GM12878 (cell line): ENCODE results near the gene CEP295NL. TPM values are rescaled to one million over a fixed set of nuclear protein-coding genes. Genes with fewer than 3 reads are reported as not detected.

ENCODE experiments used
- ATAC-seq: fragments of 200-7000 bp; cut with Tn5 transposase; 3 replicates; pipeline ENCODE4 v1.9.1; 2020; ENCODE audit warnings: mild to moderate bottlenecking, moderate library complexity
- BruUV-seq: library from RNA; stranded (reverse); fragments of 400-500 nt; replicated peaks from 2 replicates; lab custom pipeline; 2021; lab: Mats Ljungman, UMichigan
- CTCF ChIA-PET: fragments of 300-600 bp; sonication (Branson Sonifier 250); formaldehyde crosslinking; extraction: SDS; loops from one replicate; lab custom pipeline; 2021; ENCODE audit warnings: inconsistent platforms; lab: Yijun Ruan, JAX
- POLR2A ChIA-PET: fragments of 350-600 bp; formaldehyde crosslinking; extraction: SDS; loops from one replicate; lab custom pipeline; 2021; ENCODE audit warnings: inconsistent platforms; lab: Charles Lee
- RAD21 ChIA-PET: fragments of 300-600 bp; sonication (Branson Sonifier 250); formaldehyde crosslinking; loops from one replicate; lab custom pipeline; 2023; ENCODE audit warnings: antibody characterized with exemption; ENCODE audit not compliant: unreplicated experiment; lab: Charles Lee
- SMC1A ChIA-PET: fragments of 300-600 bp; sonication (Branson Sonifier 250); formaldehyde crosslinking; loops from one replicate; lab custom pipeline; 2023; ENCODE audit not compliant: unreplicated experiment, uncharacterized antibody; lab: Charles Lee
- DNase-seq: peaks from one replicate; pipeline ENCODE4 v3.0.0-alpha.2; 2011; ENCODE audit warnings: low read depth, low spot score
- FAIRE-seq: peaks from 3 replicates; lab custom pipeline; 2011; peaks lifted over from hg19 to GRCh38; lab: Jason Lieb, UNC
- H2AFZ ChIP-seq: 2 replicates; pipeline ENCODE4 v1.6.0; 2011; ENCODE audit warnings: low read depth, low read length, control low read depth; ENCODE audit not compliant: control insufficient read depth
- H3K27ac ChIP-seq: 2 replicates; pipeline ENCODE4 v1.5.1; 2011; ENCODE audit warnings: control low read depth; ENCODE audit not compliant: control insufficient read depth, insufficient read depth
- H3K27me3 ChIP-seq, 2 experiments: replicated peaks in 1 of 2; 2 replicates each; pipeline versions ENCODE4 v1.6.0 to v1.6.1; 2011; ENCODE audit warnings: low read length in 1 of 2; ENCODE audit not compliant: control insufficient read depth in 2 of 2, insufficient read depth in 2 of 2
- H3K36me3 ChIP-seq, 2 experiments: 2 replicates each; pipeline ENCODE4 v1.5.1; 2011; ENCODE audit warnings: low read length in 1 of 2; ENCODE audit not compliant: control insufficient read depth in 2 of 2, insufficient read depth in 2 of 2
- H3K4me1 ChIP-seq: 2 replicates; pipeline ENCODE4 v1.6.1; 2011; ENCODE audit warnings: mild to moderate bottlenecking, low read length, moderate library complexity, mixed read lengths; ENCODE audit not compliant: control insufficient read depth, insufficient read depth
- H3K4me2 ChIP-seq: 2 replicates; pipeline ENCODE4 v1.6.0; 2011; ENCODE audit warnings: control low read depth; ENCODE audit not compliant: control insufficient read depth, insufficient read depth
- H3K4me3 ChIP-seq: fragments of 200-600 bp; sonication (generic); 2 replicates; pipeline ENCODE4 v1.5.1; 2016
- H3K79me2 ChIP-seq: 2 replicates; pipeline ENCODE4 v1.6.0; 2011; ENCODE audit warnings: low read length; ENCODE audit not compliant: control insufficient read depth, insufficient read depth
- H3K9ac ChIP-seq: 2 replicates; pipeline ENCODE4 v1.8.0; 2011; ENCODE audit warnings: low read length, control low read depth, mixed read lengths; ENCODE audit not compliant: control insufficient read depth, insufficient read depth
- H3K9me3 ChIP-seq: replicated peaks from 3 replicates; pipeline ENCODE4 v1.5.1; 2011; ENCODE audit warnings: mild to moderate bottlenecking, low read length; ENCODE audit not compliant: control insufficient read depth, insufficient read depth
- H4K20me1 ChIP-seq: 2 replicates; pipeline ENCODE4 v1.6.0; 2011; ENCODE audit not compliant: control insufficient read depth, insufficient read depth
- CBX3 ChIP-seq: fragments of 200-600 bp; sonication (generic); IDR thresholded peaks from 2 replicates; pipeline ENCODE4 v1.6.1; 2016; ENCODE audit warnings: low read depth, borderline replicate concordance
- CHD4 ChIP-seq: fragments of 200-600 bp; sonication (generic); IDR thresholded peaks from 2 replicates; pipeline ENCODE4 v1.6.1; 2016; ENCODE audit warnings: mild to moderate bottlenecking
- EP300 ChIP-seq, 2 experiments: fragments of 150-350 bp in 1 of 2; IDR thresholded peaks; 2 replicates each; pipeline ENCODE4 v1.6.1; 2011 to 2012; ENCODE audit warnings: low read depth in 2 of 2, low read length in 2 of 2, borderline replicate concordance in 1 of 2, improper control_type of control experiment in 1 of 2, inconsistent platforms in 1 of 2; ENCODE audit not compliant: control insufficient read depth in 1 of 2
- ESRRA ChIP-seq: IDR thresholded peaks from 2 replicates; pipeline ENCODE4 v1.6.1; 2012; ENCODE audit warnings: mild to moderate bottlenecking, low read length, improper control_type of control experiment
- ETV6 ChIP-seq, 2 experiments: fragments of 450-650 bp in 1 of 2; IDR thresholded peaks in 1 of 2; conservative IDR thresholded peaks in 1 of 2; 2 replicates each; pipeline ENCODE4 v1.6.1; 2014; ENCODE audit warnings: antibody characterized with exemption in 1 of 2, borderline replicate concordance in 1 of 2, low read depth in 1 of 2, mild to moderate bottlenecking in 1 of 2, moderate library complexity in 1 of 2
- HDGF ChIP-seq: fragments of 450-650 bp; IDR thresholded peaks from 2 replicates; pipeline ENCODE4 v1.6.1; 2016; ENCODE audit warnings: antibody characterized with exemption
- IKZF2 ChIP-seq, 2 experiments: fragments of 450-650 bp; IDR thresholded peaks; 2 replicates each; pipeline ENCODE4 v1.6.1; 2017; ENCODE audit warnings: mild to moderate bottlenecking in 2 of 2, moderate library complexity in 2 of 2
- MLLT1 ChIP-seq: fragments of 450-650 bp; IDR thresholded peaks from 2 replicates; pipeline ENCODE4 v1.6.1; 2016; ENCODE audit warnings: mild to moderate bottlenecking
- NFYB ChIP-seq: IDR thresholded peaks from 2 replicates; pipeline ENCODE4 v1.6.1; 2011; ENCODE audit warnings: low read depth, mild to moderate bottlenecking, low read length, improper control_type of control experiment, moderate library complexity; ENCODE audit not compliant: insufficient read depth
- NR2C2 ChIP-seq: IDR thresholded peaks from 2 replicates; pipeline ENCODE4 v1.6.1; 2011; ENCODE audit warnings: borderline replicate concordance, low read depth; ENCODE audit not compliant: control insufficient read depth, insufficient read length
- SMAD1 ChIP-seq: fragments of 450-650 bp; IDR thresholded peaks from 2 replicates; pipeline ENCODE4 v1.6.1; 2018; ENCODE audit warnings: mild to moderate bottlenecking, low read depth; ENCODE audit not compliant: partially characterized antibody
- SUZ12 ChIP-seq: fragments of 200-600 bp; sonication (generic); IDR thresholded peaks from one replicate; pipeline ENCODE4 v1.6.1; 2018; ENCODE audit warnings: antibody characterized with exemption, mild to moderate bottlenecking; ENCODE audit not compliant: unreplicated experiment
- TCF12 ChIP-seq: IDR thresholded peaks from 2 replicates; pipeline ENCODE4 v1.6.1; 2011; ENCODE audit warnings: low read depth, mild to moderate bottlenecking, low read length
- YY1 ChIP-seq: IDR thresholded peaks from 2 replicates; pipeline ENCODE4 v1.6.1; 2011; ENCODE audit warnings: low read depth, mild to moderate bottlenecking, low read length
- ZNF687 ChIP-seq: fragments of 450-650 bp; IDR thresholded peaks from 2 replicates; pipeline ENCODE4 v1.6.1; 2017; ENCODE audit warnings: mild to moderate bottlenecking, moderate library complexity
- WGBS: methylation state at CpG from one replicate; pipeline ENCODE4 v1.1.6; 2016; ENCODE audit warnings: low lambda C conversion rate; ENCODE audit not compliant: insufficient replicate concordance, insufficient coverage; ENCODE audit errors: missing lambda C conversion rate; 5-methylcytosine and 5-hydroxymethylcytosine counted together
- in situ Hi-C: fragments of 300-500 bp; cut with MboI; formaldehyde crosslinking; loops from 9 replicates; pipeline ENCODE4 v1.14.3; 2018; ENCODE audit warnings: mixed read lengths
- intact Hi-C: fragments of 100-400 bp; cut with micrococcal nuclease; formaldehyde crosslinking; loops from one replicate; pipeline ENCODE4 v1.14.2; 2022; ENCODE audit not compliant: unreplicated experiment
- polyA plus RNA-seq, 11 experiments: library from polyadenylated mRNA; depleted of rRNA in 4 of 11; unstranded in 6 of 11; stranded (reverse) in 5 of 11; fragments of >200 nt; fragmentation: Nextera tagmentation in 4 of 11; fragmentation: Illumina TruSeq in 1 of 11; extraction: Ambion mirVana in 4 of 11; extraction: Trizol in 1 of 11; gene quantifications; 1 replicate in 1 of 11; 2 replicates in 10 of 11; pipeline versions ENCODE4 v1.2.1 to v1.2.3, GENCODE V29; 2011 to 2016; ENCODE audit warnings: inconsistent platforms in 2 of 11, missing spikeins in 2 of 11, low read depth in 1 of 11
- total RNA-seq, 4 experiments: library from RNA; depleted of rRNA in 3 of 4; stranded (reverse); fragments of >200 nt in 3 of 4; fragmentation: Illumina TruSeq in 1 of 4; extraction: Trizol in 1 of 4; gene quantifications; 2 replicates each; pipeline versions ENCODE4 v1.2.1 to v1.2.3, GENCODE V29; 2013 to 2021

CEP295NL gene
- total and polyA plus RNA-seq, 10 of the 15 experiments (the other 5 are each of a cell fraction or from before 2014, with no cell fraction given): not detected

- ChIA-PET SMC1A (no interaction called here), CTCF (no interaction called here), POLR2A (no interaction called here), RAD21 (no interaction called here)
- no peak overlapping the region for H3K4me2 ChIP-seq
- H3K4me3 ChIP-seq: no peak overlapping the region
- FAIRE-seq (no peak), ATAC-seq (no peak), DNase-seq (no peak)
- H3K9me3 ChIP-seq: no peaks in the 10 kb centered on the region
- H3K79me2 ChIP-seq: no peaks in the 10 kb centered on the region
- H3K27me3 ChIP-seq: 0 out of 4 replicates have a peak, but pooled peaks cover 0 to 2% of the 10 kb centered on the region in 2 experiments
- H3K27ac ChIP-seq: no peak overlapping the region
- H3K4me1 ChIP-seq: no peaks in the 10 kb centered on the region
- H3K9ac ChIP-seq: no peak overlapping the region
- TF ChIP-seq ESRRA (no peak), ETV6 (conservative IDR thresholded peaks at IDR 0.05 in 1 of 2, IDR thresholded peaks at IDR 0.05 in 1 of 2; ENCODE audit: borderline replicate concordance in 1 of 2, low read depth in 1 of 2) (no peak), YY1 (no peak), SMAD1 (no peak), HDGF (no peak), EP300 (IDR thresholded peaks at IDR 0.05; ENCODE audit: borderline replicate concordance in 1 of 2, control insufficient read depth in 1 of 2, low read depth in 2 of 2, low read length in 2 of 2) (no peak), CHD4 (no peak), SUZ12 (no peak), ZNF687 (no peak), NR2C2 (no peak), MLLT1 (no peak), CBX3 (no peak), IKZF2 (IDR thresholded peaks at IDR 0.05) (no peak), NFYB (no peak), TCF12 (no peak)
- no TSS peak for BruUV-seq
- H4K20me1 ChIP-seq: no peaks in the 10 kb centered on the region
- intact Hi-C loops: no loop called here
- H3K36me3 ChIP-seq: no peaks in the 10 kb centered on the region
- 36% methylated on average over 32 of the region's 34 CpGs for WGBS
- in situ Hi-C loops: loop anchor here (5.0 kb wide), 1 partner anchor 50 kb away; no protein-coding TSS in a partner anchor
- H2AFZ ChIP-seq: no peak overlapping the region
Observed at GRCh38 chr17:78896834-78897663, 6.0 kb downstream of the CEP295NL start.
